Activated naive CD4-positive, alpha-beta T cell treated with anti-CD3 and anti-CD28 coated beads, Interleukin-2, amount 10 ng/mL, durations not matched to agents 7 days and 5 days (primary cell): ENCODE data around the gene MEIKIN.

Experiments used
- CTCF ChIA-PET: fragments of 350-600 bp; sonication (Branson Sonifier 250); formaldehyde crosslinking; loops from one replicate; lab custom pipeline; 2021; ENCODE audit warnings: antibody characterized with exemption; lab: Charles Lee
- DNase-seq: peaks from one replicate; pipeline ENCODE4 v3.0.0-alpha.2; 2020
- H3K27ac Mint-ChIP-seq: one replicate; pipeline ENCODE4 v1.8.0; 2021; ENCODE audit warnings: mild to moderate bottlenecking, moderate library complexity, mixed read lengths
- H3K27me3 Mint-ChIP-seq: one replicate; pipeline ENCODE4 v1.8.0; 2021; ENCODE audit warnings: mild to moderate bottlenecking, mixed read lengths
- H3K36me3 Mint-ChIP-seq: one replicate; pipeline ENCODE4 v1.8.0; 2021; ENCODE audit warnings: mixed read lengths
- H3K4me1 Mint-ChIP-seq: one replicate; pipeline ENCODE4 v1.8.0; 2021; ENCODE audit warnings: mixed read lengths
- H3K4me3 Mint-ChIP-seq: one replicate; pipeline ENCODE4 v1.8.0; 2021; ENCODE audit warnings: mild to moderate bottlenecking, moderate library complexity, mixed read lengths
- H3K9me3 Mint-ChIP-seq: one replicate; pipeline ENCODE4 v1.8.0; 2021; ENCODE audit warnings: mixed read lengths

The MEIKIN gene

DNA sequence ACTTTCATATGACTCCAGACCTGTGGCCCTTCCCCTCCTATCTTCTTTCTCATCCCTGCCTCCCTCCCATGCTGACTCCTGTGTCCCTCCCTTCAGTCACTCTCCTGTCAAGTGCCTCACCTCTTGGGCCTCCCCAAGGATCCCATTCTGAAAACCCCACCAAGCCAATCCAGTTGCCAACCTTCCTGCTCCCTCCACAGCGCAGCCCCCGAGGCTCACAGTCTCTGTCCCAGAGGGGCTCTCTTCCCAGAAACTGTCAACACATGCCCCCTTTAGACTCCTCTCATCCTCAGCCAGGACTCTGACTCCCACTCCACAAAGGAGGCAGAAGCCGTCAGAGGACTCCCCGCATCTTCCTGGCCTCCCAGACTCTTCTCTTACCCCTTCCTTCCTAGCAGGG lies 35.2 kb upstream of the MEIKIN start:
- Mint-ChIP-seq H3K27ac (no peak overlapping the region), H3K9me3 (no peaks in the 10 kb centered on the region), H3K36me3 (no peaks in the 10 kb centered on the region), H3K27me3 (peaks cover 21% of the 10 kb centered on the region), H3K4me3 (no peak overlapping the region), H3K4me1 (peaks cover 32% of the 10 kb centered on the region)
- CTCF ChIA-PET, result interaction anchor here (1.1 kb wide), 1 partner anchor 12 kb away, joined by 3 read pairs; no protein-coding TSS in a partner anchor
- no peak for DNase-seq

DNA sequence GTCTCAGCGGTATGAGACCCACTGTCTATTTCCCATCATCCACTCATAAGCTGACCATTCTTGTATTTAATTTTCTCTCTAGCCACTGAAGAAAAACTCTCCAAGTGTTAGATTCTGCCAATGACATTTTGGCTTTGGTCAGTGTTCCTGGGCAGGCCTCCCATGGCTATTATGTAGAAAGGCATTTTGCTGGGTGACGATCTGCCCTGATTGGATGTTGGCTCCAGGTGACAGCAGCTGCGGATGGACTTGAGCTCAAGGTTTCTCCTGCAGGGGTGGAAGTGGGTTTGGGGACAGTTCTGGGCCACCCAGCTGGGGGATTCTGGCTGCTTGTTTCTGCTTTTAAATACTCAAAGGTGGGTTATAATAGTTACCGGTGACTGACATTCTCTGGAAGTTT lies 34.4 kb upstream of the MEIKIN start:
- no peak for DNase-seq
- no peaks in the 10 kb centered on the region for H3K36me3 Mint-ChIP-seq
- no peak overlapping the region for H3K27ac Mint-ChIP-seq
- no peak overlapping the region for H3K4me3 Mint-ChIP-seq
- H3K9me3 Mint-ChIP-seq, result no peaks in the 10 kb centered on the region
- H3K27me3 Mint-ChIP-seq, result peaks cover 23% of the 10 kb centered on the region
- peaks cover 41% of the 10 kb centered on the region for H3K4me1 Mint-ChIP-seq
- CTCF ChIA-PET, result no interaction called here

DNA sequence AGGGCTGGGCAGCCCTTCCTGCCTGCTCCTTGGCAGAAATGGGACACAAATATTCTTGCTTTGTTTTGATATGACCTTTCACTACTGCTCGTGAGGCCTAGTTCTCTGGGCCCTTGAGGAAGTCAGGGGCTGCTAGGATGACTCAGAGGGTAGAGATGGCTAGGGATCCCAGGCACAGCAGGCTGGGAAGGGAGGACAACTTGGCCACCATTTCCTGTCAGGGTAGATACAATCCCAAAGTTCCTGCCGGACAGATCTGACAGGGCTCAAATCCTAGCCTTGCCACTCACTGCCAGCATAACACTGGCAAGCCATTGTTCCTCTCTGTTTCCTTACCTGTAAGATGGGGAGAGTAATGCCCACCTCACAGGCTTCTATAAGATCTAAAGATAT lies 31.7 kb upstream of the MEIKIN start:
- Mint-ChIP-seq H3K27me3 (peaks cover 14% of the 10 kb centered on the region), H3K36me3 (peaks cover 14% of the 10 kb centered on the region), H3K9me3 (no peaks in the 10 kb centered on the region), H3K4me1 (peaks cover 58% of the 10 kb centered on the region), H3K4me3 (no peak overlapping the region), H3K27ac (no peak overlapping the region)
- CTCF ChIA-PET, result no interaction called here
- no peak for DNase-seq

DNA sequence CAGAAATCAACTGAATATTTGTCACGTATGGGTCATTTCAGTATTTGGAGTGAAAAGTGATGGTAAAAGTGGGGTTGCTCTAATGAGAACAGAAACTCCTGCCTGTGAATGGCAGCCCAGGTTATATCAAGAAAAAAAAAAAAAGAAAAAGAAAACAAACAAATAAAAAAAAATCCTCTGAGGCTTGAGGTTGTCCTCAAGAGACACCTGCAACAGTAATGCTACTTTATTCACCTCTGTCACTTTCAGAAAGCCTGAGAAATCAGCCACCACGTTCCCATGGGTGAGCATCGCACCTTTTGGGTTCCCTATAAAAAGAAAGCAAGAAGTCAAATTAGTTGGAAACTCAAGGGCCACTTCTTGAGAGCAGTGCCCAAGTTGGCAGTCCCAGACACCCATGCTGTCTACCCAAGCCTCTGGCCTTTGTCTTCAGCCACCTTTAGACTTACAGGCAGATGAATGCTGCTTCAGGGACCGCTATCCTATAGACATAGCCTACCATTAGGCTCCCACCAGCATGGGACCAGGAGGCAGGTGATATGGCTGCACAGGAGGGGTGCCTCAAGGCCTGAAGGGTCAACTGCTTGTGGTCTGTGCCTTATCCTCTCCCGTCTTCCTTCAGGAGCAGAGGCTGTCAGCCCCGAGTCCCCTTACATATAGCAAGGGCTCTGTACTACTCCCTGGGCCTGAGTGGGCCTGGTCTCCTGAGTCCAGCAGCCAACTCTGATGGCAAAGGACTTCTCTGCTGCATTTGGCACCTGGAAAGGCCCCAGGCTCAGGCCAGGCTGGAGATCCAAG lies 31.1 kb upstream of the MEIKIN start:
- Mint-ChIP-seq H3K27me3 (peaks cover 14% of the 10 kb centered on the region), H3K4me3 (no peak overlapping the region), H3K36me3 (peaks cover 19% of the 10 kb centered on the region), H3K9me3 (no peaks in the 10 kb centered on the region), H3K27ac (no peak overlapping the region), H3K4me1 (peaks cover 61% of the 10 kb centered on the region)
- CTCF ChIA-PET, result no interaction called here
- DNase-seq, result no peak

DNA sequence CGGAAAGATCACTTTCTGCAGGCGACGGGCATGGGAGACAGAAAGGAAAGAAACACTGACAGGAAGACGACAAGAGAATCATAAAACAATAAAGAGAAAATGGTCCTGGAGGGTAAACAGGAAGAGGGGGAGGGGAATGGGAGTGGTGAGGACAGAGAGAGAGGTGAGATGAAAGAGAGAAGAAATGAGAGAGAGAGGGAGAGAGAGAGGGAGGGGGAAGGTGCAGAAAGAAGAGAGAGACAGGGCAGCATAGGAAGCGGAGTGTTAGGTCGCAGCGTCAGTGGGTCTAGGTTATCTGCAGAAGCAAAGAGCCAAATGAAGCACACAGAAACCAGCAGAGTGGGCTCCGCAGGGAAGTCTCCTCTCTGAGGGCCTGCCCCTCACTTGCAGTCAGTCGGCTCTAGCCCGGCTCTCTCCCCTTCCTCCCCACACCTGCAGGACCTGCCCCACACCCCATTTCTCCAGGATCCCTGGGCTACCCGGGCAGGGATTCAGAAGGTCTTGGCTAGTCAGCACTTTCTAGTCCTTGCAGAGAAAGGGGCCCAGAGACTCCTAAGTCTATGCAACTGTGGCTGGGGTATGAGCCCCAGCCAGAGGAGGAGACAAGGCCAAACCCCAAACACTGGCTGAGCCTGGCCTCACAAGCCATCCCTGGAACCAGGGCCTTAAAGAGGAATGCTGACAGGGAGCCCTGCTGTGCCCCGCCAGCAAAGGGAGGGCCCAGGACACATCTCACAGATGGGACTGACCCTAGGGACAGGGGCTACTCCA lies 29.7 kb upstream of the MEIKIN start:
- Mint-ChIP-seq H3K36me3 (peaks cover 27% of the 10 kb centered on the region), H3K9me3 (no peaks in the 10 kb centered on the region), H3K27ac (peak overlapping the region; percentile 93), H3K27me3 (peaks cover 7% of the 10 kb centered on the region), H3K4me1 (peaks cover 63% of the 10 kb centered on the region), H3K4me3 (peak overlapping the region; percentile 81)
- DNase-seq, result peak; percentile 65
- CTCF ChIA-PET, result no interaction called here

- Mint-ChIP-seq H3K36me3 (peaks cover 32% of the 10 kb centered on the region), H3K27ac (peak overlapping the region; percentile 93), H3K9me3 (no peaks in the 10 kb centered on the region), H3K4me1 (peaks cover 63% of the 10 kb centered on the region), H3K4me3 (peak overlapping the region; percentile 81), H3K27me3 (peaks cover 4% of the 10 kb centered on the region)
- no peak for DNase-seq
- CTCF ChIA-PET, result interaction anchor here (1.0 kb wide), 1 partner anchor 34 kb away, joined by 3 read pairs; no protein-coding TSS in a partner anchor
Observed at GRCh38 chr5:131974622-131974955, 29.1 kb upstream of the MEIKIN start.

DNA sequence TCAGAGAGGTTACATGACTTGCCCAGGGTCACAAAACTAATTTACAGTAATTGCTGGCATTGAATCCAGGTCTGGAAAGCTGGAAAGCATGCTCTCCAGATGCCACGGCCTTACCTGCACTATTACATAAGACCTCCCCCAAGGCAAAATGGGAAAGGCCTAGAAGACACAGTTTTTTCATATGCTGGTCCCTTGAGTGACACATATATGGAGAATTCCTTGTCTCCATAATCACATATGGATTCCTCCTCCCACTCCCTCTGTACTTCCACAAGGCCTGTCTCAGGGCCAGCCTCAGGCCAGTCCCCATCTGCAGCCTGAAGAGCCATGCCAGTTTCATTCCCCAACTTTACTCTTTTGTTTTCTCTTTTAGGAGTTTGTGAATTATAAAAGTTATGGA lies 28.6 kb upstream of the MEIKIN start:
- CTCF ChIA-PET, result interaction anchor here (1.0 kb wide), 1 partner anchor 34 kb away, joined by 3 read pairs; no protein-coding TSS in a partner anchor
- Mint-ChIP-seq H3K36me3 (peaks cover 34% of the 10 kb centered on the region), H3K9me3 (no peaks in the 10 kb centered on the region), H3K4me1 (peaks cover 63% of the 10 kb centered on the region), H3K27ac (peak overlapping the region; percentile 93), H3K27me3 (peaks cover 4% of the 10 kb centered on the region), H3K4me3 (peak overlapping the region; percentile 81)
- DNase-seq, result no peak

DNA sequence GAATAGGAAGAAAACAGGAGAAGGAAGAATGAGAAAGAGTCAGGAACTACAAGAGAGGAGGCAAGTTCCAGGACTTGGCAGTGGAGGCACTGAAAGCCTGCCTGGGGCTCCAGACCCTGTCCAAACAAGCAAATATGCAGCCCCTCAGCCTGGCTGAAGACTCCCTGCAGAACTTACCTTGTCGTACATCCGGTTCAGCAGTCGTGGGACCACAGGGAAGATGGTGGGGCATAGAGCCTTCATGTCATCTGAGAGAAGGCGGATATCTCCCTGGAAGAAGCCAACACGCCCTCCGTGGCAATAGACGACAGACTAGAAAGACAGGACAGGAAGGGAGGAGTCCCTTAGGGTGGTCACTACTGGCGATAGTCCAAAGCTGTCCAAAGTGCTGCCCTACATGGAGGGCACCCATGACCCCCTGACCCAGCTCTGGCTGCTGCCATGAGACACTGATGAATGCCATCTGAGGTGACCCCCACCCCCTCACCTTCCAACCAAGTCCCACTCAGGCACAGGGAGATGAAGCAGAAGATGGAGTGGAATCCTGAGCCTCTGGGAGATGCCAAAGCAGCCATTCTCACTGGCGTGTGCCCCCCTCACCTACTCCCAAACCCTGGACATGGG lies 27.7 kb upstream of the MEIKIN start:
- CTCF ChIA-PET, result interaction anchor here (1.1 kb wide), 1 partner anchor 384 kb away, joined by 3 read pairs; no protein-coding TSS in a partner anchor

DNA sequence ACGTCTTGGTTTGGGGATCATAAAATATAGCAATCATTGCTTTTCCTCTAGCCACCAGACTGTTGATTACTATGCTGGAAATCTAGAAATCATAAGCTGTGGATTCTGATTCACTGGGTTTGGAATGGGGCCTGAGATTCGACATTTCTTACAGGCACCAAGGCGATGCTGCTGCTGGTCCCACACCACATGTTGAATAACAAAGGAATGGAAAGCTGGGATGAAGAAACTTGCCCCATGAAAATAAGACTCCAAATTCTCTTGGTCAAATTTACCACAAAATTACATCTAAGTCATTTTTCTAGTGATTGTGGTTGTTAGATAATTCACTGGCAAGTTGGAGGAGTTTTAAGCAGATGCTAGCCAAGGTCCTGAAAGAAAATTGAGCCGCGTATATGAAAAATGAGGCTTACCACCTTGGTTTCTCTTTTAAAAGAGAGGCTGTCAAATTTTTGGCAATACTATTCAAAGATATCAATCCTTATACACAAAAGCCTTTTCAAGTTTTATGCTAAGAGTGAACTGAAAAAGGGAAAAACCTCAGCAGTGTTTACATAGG lies 23.0 kb upstream of the MEIKIN start:
- H3K36me3 Mint-ChIP-seq, result peaks cover 64% of the 10 kb centered on the region
- H3K27me3 Mint-ChIP-seq, result peaks cover 3% of the 10 kb centered on the region
- CTCF ChIA-PET, result interaction anchor here (0.6 kb wide), 1 partner anchor 173 kb away, joined by 3 read pairs; no protein-coding TSS in a partner anchor
- no peak for DNase-seq
- H3K4me1 Mint-ChIP-seq, result peaks cover 17% of the 10 kb centered on the region
- H3K4me3 Mint-ChIP-seq, result no peak overlapping the region
- H3K27ac Mint-ChIP-seq, result no peak overlapping the region
- H3K9me3 Mint-ChIP-seq, result no peaks in the 10 kb centered on the region

More for the DNA sequence above, 27.7 kb upstream of the MEIKIN start:
- Mint-ChIP-seq H3K4me1 (peaks cover 63% of the 10 kb centered on the region), H3K36me3 (peaks cover 39% of the 10 kb centered on the region), H3K27ac (peak overlapping the region; percentile 26), H3K4me3 (no peak overlapping the region), H3K9me3 (no peaks in the 10 kb centered on the region), H3K27me3 (peaks cover 4% of the 10 kb centered on the region)
- DNase-seq, result no peak

DNA sequence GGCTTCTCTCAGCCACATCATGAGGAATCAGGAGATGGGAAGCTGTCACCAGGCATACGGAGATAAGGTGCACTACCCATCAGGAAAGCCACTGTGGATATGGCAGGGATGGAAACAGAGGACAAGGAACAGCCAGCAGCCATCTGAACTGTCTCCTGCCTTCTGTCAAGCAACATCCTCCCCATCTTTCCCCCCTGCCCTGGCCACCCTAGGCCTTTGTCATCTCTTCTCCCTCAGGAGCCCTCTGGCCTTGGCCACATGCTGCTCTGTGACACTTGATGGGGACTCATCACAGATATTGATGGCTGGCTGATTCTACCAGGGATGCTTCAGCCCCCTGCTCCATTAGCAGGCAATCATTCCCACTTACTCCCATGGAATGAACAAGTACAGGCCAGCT lies 21.1 kb upstream of the MEIKIN start:
- peaks cover 3% of the 10 kb centered on the region for H3K4me1 Mint-ChIP-seq
- H3K9me3 Mint-ChIP-seq, result no peaks in the 10 kb centered on the region
- no peak overlapping the region for H3K27ac Mint-ChIP-seq
- DNase-seq, result no peak
- peaks cover 53% of the 10 kb centered on the region for H3K36me3 Mint-ChIP-seq
- no peak overlapping the region for H3K4me3 Mint-ChIP-seq
- CTCF ChIA-PET, result no interaction called here
- H3K27me3 Mint-ChIP-seq, result peaks cover 3% of the 10 kb centered on the region

- Mint-ChIP-seq H3K4me1 (peaks cover 3% of the 10 kb centered on the region), H3K27ac (no peak overlapping the region), H3K4me3 (no peak overlapping the region), H3K9me3 (no peaks in the 10 kb centered on the region), H3K36me3 (peaks cover 50% of the 10 kb centered on the region), H3K27me3 (peaks cover 3% of the 10 kb centered on the region)
- CTCF ChIA-PET, result no interaction called here
- DNase-seq, result no peak
Observed at GRCh38 chr5:131965826-131966415, 20.5 kb upstream of the MEIKIN start.

DNA sequence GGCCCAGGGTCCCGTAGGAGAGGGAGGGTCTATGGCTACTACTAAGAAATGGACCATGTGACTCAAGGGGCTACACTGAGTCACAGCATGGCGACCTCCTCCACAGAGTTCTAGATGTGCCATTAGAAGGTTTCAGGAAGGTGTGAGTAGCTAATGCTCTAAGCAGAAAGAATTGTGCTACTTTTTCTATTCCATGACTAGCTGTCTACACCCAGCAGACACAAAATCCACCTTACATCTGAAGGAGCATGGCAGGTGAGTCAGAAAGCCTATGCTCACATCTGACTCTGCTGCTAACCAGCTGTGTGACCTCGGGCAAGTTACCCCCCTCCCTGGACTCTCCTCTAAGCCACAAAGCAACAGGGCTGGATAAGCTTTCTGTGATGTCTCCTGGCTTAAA lies 14.4 kb upstream of the MEIKIN start:
- peaks cover 3% of the 10 kb centered on the region for H3K27me3 Mint-ChIP-seq
- CTCF ChIA-PET, result no interaction called here

DNA sequence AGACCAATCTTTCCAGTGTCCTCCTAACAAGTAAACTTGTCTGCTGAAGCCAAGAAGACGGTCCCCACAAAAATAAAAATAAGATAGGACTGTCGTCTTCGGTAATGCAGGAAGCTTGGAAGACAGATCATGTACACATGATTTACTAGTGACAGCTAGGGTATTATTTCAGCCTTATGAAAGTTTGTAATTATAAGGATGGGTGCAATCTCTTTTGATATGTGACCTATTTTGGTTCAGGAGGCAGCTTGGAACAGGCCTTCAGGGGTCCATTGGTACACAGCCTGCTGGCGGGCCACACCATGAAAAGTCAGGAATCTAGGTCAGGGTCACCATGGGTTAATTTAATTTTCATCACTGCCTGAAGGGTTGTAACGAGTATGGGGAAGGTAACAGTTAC lies 13.7 kb upstream of the MEIKIN start:
- peaks cover 60% of the 10 kb centered on the region for H3K36me3 Mint-ChIP-seq
- no peaks in the 10 kb centered on the region for H3K4me1 Mint-ChIP-seq
- no peak overlapping the region for H3K27ac Mint-ChIP-seq
- DNase-seq, result no peak
- CTCF ChIA-PET, result no interaction called here
- H3K4me3 Mint-ChIP-seq, result no peak overlapping the region
- H3K27me3 Mint-ChIP-seq, result peaks cover 3% of the 10 kb centered on the region
- H3K9me3 Mint-ChIP-seq, result no peaks in the 10 kb centered on the region

More for the DNA sequence above, 14.4 kb upstream of the MEIKIN start:
- no peak for DNase-seq
- Mint-ChIP-seq H3K27ac (no peak overlapping the region), H3K36me3 (peaks cover 58% of the 10 kb centered on the region), H3K9me3 (no peaks in the 10 kb centered on the region), H3K4me3 (no peak overlapping the region), H3K4me1 (no peaks in the 10 kb centered on the region)
